Measurements from ENCODE around the gene AGA. TPM values are rescaled to one million over a fixed set of nuclear protein-coding genes. Genes with fewer than 3 reads are reported as not detected.

The AGA gene
- total RNA-seq, 3 donors from 2014 or later, result 16.6 to 18.9 (median 16.7) TPM

DNA sequence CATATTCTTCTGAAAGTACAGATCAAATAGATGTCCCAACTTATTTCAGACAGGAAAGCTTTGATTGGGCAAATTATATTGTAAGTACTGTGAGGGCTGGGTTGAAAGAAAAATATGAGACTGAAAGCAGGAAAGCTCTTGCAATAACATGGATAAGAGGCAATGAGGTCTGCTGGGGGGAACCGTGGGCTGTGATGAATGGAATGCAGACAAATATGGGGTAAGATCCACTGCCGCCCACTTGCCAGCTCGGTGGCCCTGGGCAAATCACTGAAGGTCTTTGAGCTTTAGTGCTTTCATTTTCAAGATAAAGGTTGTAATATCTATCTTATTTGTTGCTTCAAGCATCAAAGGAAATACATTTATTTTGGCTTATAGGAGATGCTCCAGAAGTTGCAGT lies 51.0 kb downstream of the AGA start:
- Mint-ChIP-seq H3K27me3 (ENCODE audit: low read depth) (peaks cover 7% of the 10 kb centered on the region), H3K9me3 (no peaks in the 10 kb centered on the region), H3K4me3 (no peak overlapping the region), H3K36me3 (ENCODE audit: insufficient read depth) (no peaks in the 10 kb centered on the region), H3K4me1 (ENCODE audit: low read depth) (peaks cover 21% of the 10 kb centered on the region)
- DNase-seq (no peak), ATAC-seq (no peak)

DNA sequence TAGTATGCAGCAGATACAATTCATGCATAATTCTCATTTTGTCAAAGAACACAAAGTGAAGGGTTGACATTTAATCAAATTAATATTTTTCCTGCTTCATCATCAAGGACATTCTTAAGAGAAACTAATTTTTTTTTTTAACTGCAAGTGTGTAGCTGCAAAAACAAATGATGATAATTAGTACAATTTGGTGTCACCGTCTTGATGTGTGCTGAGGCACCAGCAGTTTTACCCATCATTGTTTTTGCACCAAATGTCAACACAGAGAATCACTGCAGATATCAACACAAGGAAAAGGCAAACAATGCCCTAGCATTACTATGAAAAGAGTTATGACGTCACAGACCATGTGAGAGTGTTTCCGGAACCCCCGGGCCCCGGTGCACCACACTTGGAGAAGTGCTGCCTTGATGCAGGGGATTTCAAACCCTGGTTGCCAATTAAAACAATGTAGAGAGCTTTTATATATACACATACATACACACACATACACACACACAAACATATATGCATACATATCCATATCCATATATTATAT lies 55.9 kb downstream of the AGA start:
- no peaks in the 10 kb centered on the region for H3K36me3 Mint-ChIP-seq (ENCODE audit: insufficient read depth)
- peaks cover 11% of the 10 kb centered on the region for H3K27me3 Mint-ChIP-seq (ENCODE audit: low read depth)
- no peak for DNase-seq

DNA sequence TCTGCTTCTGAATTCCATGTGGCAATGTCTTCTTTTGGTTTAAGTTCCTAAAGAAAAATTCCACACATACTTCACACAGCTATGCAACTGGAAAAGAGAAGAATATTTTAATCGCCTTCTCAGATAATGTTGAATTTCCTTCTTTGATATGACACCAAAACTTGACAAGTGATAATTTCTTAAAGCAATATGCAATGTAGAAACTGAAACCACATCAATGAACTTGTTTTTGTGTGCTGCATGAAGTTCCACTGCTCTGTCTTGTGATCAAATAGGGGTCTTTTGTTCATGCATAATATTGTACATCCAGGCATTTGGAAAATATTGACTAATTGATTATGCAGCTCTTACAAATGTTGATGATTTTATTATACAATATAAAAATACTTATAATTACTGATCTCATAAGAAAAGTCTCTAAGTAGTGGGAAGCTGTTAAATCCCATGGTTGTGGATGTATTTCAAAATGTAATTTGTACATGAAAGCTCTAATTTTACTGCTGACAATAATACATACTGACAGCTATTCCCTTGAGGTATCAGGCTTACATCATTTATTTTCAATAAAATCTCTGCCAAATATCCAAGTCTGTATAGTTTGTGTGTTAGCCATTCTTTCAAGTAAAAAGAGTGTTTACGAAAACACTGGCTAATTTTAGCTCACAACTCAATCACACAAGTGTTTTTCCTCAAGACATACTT lies 56.5 kb downstream of the AGA start:
- Mint-ChIP-seq H3K27me3 (ENCODE audit: low read depth) (peaks cover 9% of the 10 kb centered on the region), H3K4me3 (no peak overlapping the region), H3K4me1 (ENCODE audit: low read depth) (no peaks in the 10 kb centered on the region), H3K9me3 (no peaks in the 10 kb centered on the region), H3K36me3 (ENCODE audit: insufficient read depth) (no peaks in the 10 kb centered on the region)
- DNase-seq (no peak), ATAC-seq (no peak)

More for the DNA sequence above, 55.9 kb downstream of the AGA start:
- Mint-ChIP-seq H3K4me1 (ENCODE audit: low read depth) (peaks cover 3% of the 10 kb centered on the region), H3K9me3 (no peaks in the 10 kb centered on the region), H3K4me3 (no peak overlapping the region)
- no peak for ATAC-seq

DNA sequence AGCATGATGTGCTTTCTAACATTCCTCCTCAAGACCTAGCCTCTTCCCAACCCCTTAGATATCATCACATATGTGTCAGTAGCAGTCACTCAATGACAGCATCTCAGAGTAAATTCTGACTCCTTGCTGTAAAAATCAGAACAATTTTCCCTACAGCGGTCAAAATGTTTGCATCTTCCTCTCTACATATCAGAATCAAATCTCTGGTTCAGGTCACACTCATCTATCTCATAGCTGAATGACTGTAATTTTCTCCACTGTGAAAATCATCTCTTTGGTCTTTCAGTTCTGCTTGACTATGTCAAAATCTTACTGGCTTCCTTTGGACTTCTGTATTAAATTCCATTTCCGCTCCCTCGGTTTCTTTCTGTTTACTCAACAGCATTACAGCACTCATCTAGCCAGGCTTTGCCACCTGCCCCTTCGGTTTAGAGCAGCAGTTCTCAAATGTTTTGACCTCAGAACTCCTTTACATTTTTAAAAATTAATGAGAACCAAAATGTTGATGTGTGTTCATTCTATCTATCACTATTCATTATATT lies 57.3 kb downstream of the AGA start:
- Mint-ChIP-seq H3K27me3 (ENCODE audit: low read depth) (peaks cover 11% of the 10 kb centered on the region), H3K36me3 (ENCODE audit: insufficient read depth) (no peaks in the 10 kb centered on the region), H3K4me1 (ENCODE audit: low read depth) (no peaks in the 10 kb centered on the region), H3K4me3 (no peak overlapping the region), H3K9me3 (no peaks in the 10 kb centered on the region)
- DNase-seq (no peak), ATAC-seq (no peak)

DNA sequence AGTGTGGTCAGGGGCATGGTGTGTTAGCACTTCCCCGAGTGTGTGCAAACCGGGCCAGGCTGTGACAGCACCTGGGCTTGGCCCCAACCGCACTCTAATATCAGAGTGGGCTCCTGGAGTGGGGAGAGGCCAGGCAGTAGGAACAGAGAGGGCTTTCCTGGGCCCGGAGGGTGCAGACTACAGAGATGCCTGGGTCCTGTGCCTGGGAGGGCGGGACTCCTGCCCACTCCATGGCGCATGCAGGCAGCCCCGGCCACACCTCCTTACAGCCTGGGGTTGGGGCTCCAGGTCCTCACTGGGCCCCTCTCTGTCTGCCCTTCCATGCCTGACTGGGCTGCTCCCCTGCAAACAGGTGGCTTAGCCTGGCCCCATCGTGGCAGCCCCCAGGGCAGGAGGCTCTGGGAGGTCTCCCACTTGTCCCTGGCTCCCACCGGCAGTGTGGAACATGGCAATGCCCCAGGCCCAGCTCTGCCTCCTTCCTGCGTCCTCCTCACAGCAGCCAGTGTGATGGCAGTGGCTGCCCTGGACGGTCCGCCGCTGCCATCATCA lies 60.4 kb downstream of the AGA start:
- no peak for DNase-seq
- no peak overlapping the region for H3K4me3 Mint-ChIP-seq
- H3K36me3 Mint-ChIP-seq (ENCODE audit: insufficient read depth), result no peaks in the 10 kb centered on the region
- H3K9me3 Mint-ChIP-seq, result no peaks in the 10 kb centered on the region
- H3K27me3 Mint-ChIP-seq (ENCODE audit: low read depth), result peaks cover 13% of the 10 kb centered on the region
- ATAC-seq, result no peak
- no peaks in the 10 kb centered on the region for H3K4me1 Mint-ChIP-seq (ENCODE audit: low read depth)

Other genes starting within 250 kb of the AGA start
- 1 to 10 TPM in 1 of 3 donors, under 1 TPM in 2; 0.58 to 1.2 (median 0.79) TPM for gene NEIL3, start 132.6 kb downstream of the AGA start, total RNA-seq

Measured in activated T-cell treated with anti-CD3 and anti-CD28 coated beads, Interleukin-2, amount 50 U/mL, for 4 hours (primary cell).